Measurements from ENCODE around the gene CLIC5.

CLIC5 gene

GRCh38 chr6:45982280-45983036 is 33.2 kb downstream of the CLIC5 start:
- no peak for DNase-seq (ENCODE audit: low read depth)
- TF ChIP-seq CTCF (conservative IDR thresholded peaks at IDR 0.05; ENCODE audit: control insufficient read depth, insufficient read depth, low read depth, low read length): no peak
- no peak overlapping the region for H3K4me3 ChIP-seq (ENCODE audit: control insufficient read depth, low read depth, low read length)

GRCh38 chr6:45981046-45981445 is 34.6 kb downstream of the CLIC5 start:
- no peak overlapping the region for H3K4me3 ChIP-seq (ENCODE audit: control insufficient read depth, low read depth, low read length)
- no peak for DNase-seq (ENCODE audit: low read depth)
- no peak for TF ChIP-seq CTCF (conservative IDR thresholded peaks at IDR 0.05; ENCODE audit: control insufficient read depth, insufficient read depth, low read depth, low read length)

GRCh38 chr6:45979311-45979710 is 36.3 kb downstream of the CLIC5 start:
- no peak overlapping the region for H3K4me3 ChIP-seq (ENCODE audit: control insufficient read depth, low read depth, low read length)
- no peak for DNase-seq (ENCODE audit: low read depth)
- no peak for TF ChIP-seq CTCF (conservative IDR thresholded peaks at IDR 0.05; ENCODE audit: control insufficient read depth, insufficient read depth, low read depth, low read length)

- no peak for TF ChIP-seq CTCF (conservative IDR thresholded peaks at IDR 0.05; ENCODE audit: control insufficient read depth, insufficient read depth, low read depth, low read length)
- no peak for DNase-seq (ENCODE audit: low read depth)
- no peak overlapping the region for H3K4me3 ChIP-seq (ENCODE audit: control insufficient read depth, low read depth, low read length)
Measured at GRCh38 chr6:45974596-45974995, 41.1 kb downstream of the CLIC5 start.

- no peak overlapping the region for H3K4me3 ChIP-seq (ENCODE audit: control insufficient read depth, low read depth, low read length)
- no peak for DNase-seq (ENCODE audit: low read depth)
- no peak for TF ChIP-seq CTCF (conservative IDR thresholded peaks at IDR 0.05; ENCODE audit: control insufficient read depth, insufficient read depth, low read depth, low read length)
Measured at GRCh38 chr6:45972795-45973503, 42.7 kb downstream of the CLIC5 start.

- no peak for DNase-seq (ENCODE audit: low read depth)
- no peak for TF ChIP-seq CTCF (conservative IDR thresholded peaks at IDR 0.05; ENCODE audit: control insufficient read depth, insufficient read depth, low read depth, low read length)
- no peak overlapping the region for H3K4me3 ChIP-seq (ENCODE audit: control insufficient read depth, low read depth, low read length)
Measured at GRCh38 chr6:45971287-45971686, 44.4 kb downstream of the CLIC5 start.
